ENCODE results near the gene KCNK6. TPM values are rescaled to one million over a fixed set of nuclear protein-coding genes. Genes with fewer than 3 reads are reported as not detected.

KCNK6 gene
- polyA plus RNA-seq, 1 donor (not counting 4 experiments of a cell fraction or from before 2014, with no cell fraction given) = 23.9 TPM

- Histone ChIP-seq H3K36me3 (ENCODE audit: control insufficient read depth in 2 of 2, extremely low read depth in 1 of 2, insufficient read depth in 2 of 2, low read length in 2 of 2) (peaks cover 6 to 27% of the 10 kb centered on the region in 2 experiments), H3K79me2 (ENCODE audit: control insufficient read depth, insufficient read depth, low read length) (peaks cover 22% of the 10 kb centered on the region), H3K4me3 (ENCODE audit: control insufficient read depth in 2 of 3, extremely low read depth in 1 of 3, insufficient read depth in 2 of 3, low read depth in 1 of 3, low read length in 3 of 3) (no peak overlapping the region), H3K4me2 (ENCODE audit: control insufficient read depth, extremely low read depth, insufficient read depth, low read depth, low read length) (no peak overlapping the region), H2AFZ (ENCODE audit: control insufficient read depth, low read length) (no peak overlapping the region), H4K20me1 (ENCODE audit: control insufficient read depth, extremely low read depth, insufficient read depth, low read length) (no peaks in the 10 kb centered on the region), H3K9me1 (ENCODE audit: control insufficient read depth, extremely low read depth, insufficient read depth, low read length) (no peaks in the 10 kb centered on the region), H3K27me3 (ENCODE audit: control insufficient read depth, extremely low read depth, insufficient read depth, low read length) (no peaks in the 10 kb centered on the region), H3K4me1 (ENCODE audit: control insufficient read depth, extremely low read depth, insufficient read depth, low read length) (peaks cover 25% of the 10 kb centered on the region), H3K9ac (ENCODE audit: control insufficient read depth, extremely low read depth, insufficient read depth, low read length) (no peak overlapping the region), H3K9me3 (ENCODE audit: control insufficient read depth, low read depth, low read length) (no peaks in the 10 kb centered on the region), H3K27ac (ENCODE audit: control insufficient read depth, insufficient read depth, low read length) (no peak overlapping the region)
- TF ChIP-seq EZH2 (IDR thresholded peaks at IDR 0.05; ENCODE audit: low read length) = no peak
- TF ChIP-seq, protein P1, sequence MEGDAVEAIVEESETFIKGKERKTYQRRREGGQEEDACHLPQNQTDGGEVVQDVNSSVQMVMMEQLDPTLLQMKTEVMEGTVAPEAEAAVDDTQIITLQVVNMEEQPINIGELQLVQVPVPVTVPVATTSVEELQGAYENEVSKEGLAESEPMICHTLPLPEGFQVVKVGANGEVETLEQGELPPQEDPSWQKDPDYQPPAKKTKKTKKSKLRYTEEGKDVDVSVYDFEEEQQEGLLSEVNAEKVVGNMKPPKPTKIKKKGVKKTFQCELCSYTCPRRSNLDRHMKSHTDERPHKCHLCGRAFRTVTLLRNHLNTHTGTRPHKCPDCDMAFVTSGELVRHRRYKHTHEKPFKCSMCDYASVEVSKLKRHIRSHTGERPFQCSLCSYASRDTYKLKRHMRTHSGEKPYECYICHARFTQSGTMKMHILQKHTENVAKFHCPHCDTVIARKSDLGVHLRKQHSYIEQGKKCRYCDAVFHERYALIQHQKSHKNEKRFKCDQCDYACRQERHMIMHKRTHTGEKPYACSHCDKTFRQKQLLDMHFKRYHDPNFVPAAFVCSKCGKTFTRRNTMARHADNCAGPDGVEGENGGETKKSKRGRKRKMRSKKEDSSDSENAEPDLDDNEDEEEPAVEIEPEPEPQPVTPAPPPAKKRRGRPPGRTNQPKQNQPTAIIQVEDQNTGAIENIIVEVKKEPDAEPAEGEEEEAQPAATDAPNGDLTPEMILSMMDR (optimal IDR thresholded peaks at IDR 0.05 in 1 of 3, IDR thresholded peaks at IDR 0.05 in 1 of 3, conservative IDR thresholded peaks at IDR 0.05 in 1 of 3; ENCODE audit: extremely low read depth in 1 of 3, insufficient read depth in 2 of 3, low read length in 3 of 3) = no peak
- FAIRE-seq (no peak), DNase-seq (ENCODE audit: low read depth, low spot score) (no peak)
- dilution Hi-C loops (cut with MboI; ENCODE audit: extremely low pct_ligation_motif_present, low sequenced_read_pairs) = no loop called here
Observed at GRCh38 chr19:38306236-38306635, 13.4 kb upstream of the KCNK6 start.

- H3K9ac ChIP-seq (ENCODE audit: control insufficient read depth, extremely low read depth, insufficient read depth, low read length) = no peak overlapping the region
- H4K20me1 ChIP-seq (ENCODE audit: control insufficient read depth, extremely low read depth, insufficient read depth, low read length) = no peaks in the 10 kb centered on the region
- TF ChIP-seq, protein P1 (optimal IDR thresholded peaks at IDR 0.05 in 1 of 3, IDR thresholded peaks at IDR 0.05 in 1 of 3, conservative IDR thresholded peaks at IDR 0.05 in 1 of 3; ENCODE audit: extremely low read depth in 1 of 3, insufficient read depth in 2 of 3, low read length in 3 of 3) = no peak
- no peaks in the 10 kb centered on the region for H3K9me1 ChIP-seq (ENCODE audit: control insufficient read depth, extremely low read depth, insufficient read depth, low read length)
- FAIRE-seq = no peak
- dilution Hi-C loops (cut with MboI; ENCODE audit: extremely low pct_ligation_motif_present, low sequenced_read_pairs) = no loop called here
- H3K4me1 ChIP-seq (ENCODE audit: control insufficient read depth, extremely low read depth, insufficient read depth, low read length) = peaks cover 25% of the 10 kb centered on the region
- no peak overlapping the region for H3K4me2 ChIP-seq (ENCODE audit: control insufficient read depth, extremely low read depth, insufficient read depth, low read depth, low read length)
- peaks cover 22% of the 10 kb centered on the region for H3K79me2 ChIP-seq (ENCODE audit: control insufficient read depth, insufficient read depth, low read length)
- no peaks in the 10 kb centered on the region for H3K27me3 ChIP-seq (ENCODE audit: control insufficient read depth, extremely low read depth, insufficient read depth, low read length)
- H2AFZ ChIP-seq (ENCODE audit: control insufficient read depth, low read length) = no peak overlapping the region
- H3K27ac ChIP-seq (ENCODE audit: control insufficient read depth, insufficient read depth, low read length) = no peak overlapping the region
- no peak overlapping the region for H3K4me3 ChIP-seq (ENCODE audit: control insufficient read depth in 2 of 3, extremely low read depth in 1 of 3, insufficient read depth in 2 of 3, low read depth in 1 of 3, low read length in 3 of 3)
- H3K9me3 ChIP-seq (ENCODE audit: control insufficient read depth, low read depth, low read length) = no peaks in the 10 kb centered on the region
- DNase-seq (ENCODE audit: low read depth, low spot score) = no peak
- H3K36me3 ChIP-seq (ENCODE audit: control insufficient read depth in 2 of 2, extremely low read depth in 1 of 2, insufficient read depth in 2 of 2, low read length in 2 of 2) = peaks cover 6 to 30% of the 10 kb centered on the region in 2 experiments
Observed at GRCh38 chr19:38307076-38307475, 12.6 kb upstream of the KCNK6 start.
